ENCODE data around the gene RBM20. TPM values are rescaled to one million over a fixed set of nuclear protein-coding genes. Genes with fewer than 3 reads are reported as not detected.
"Not testable (repeated sequence)": the region's sequence is repeated elsewhere in the genome, so short reads cannot be mapped to it uniquely, and the experiment has no call there.

The RBM20 gene
- total RNA-seq, 2 experiments from 2014 or later, result 0.40 to 0.50 TPM

GRCh38 chr10:110864662-110865140, 220.6 kb downstream of the RBM20 start:
- H3K27ac Mint-ChIP-seq, result peak overlapping the region; percentile 84

DNA sequence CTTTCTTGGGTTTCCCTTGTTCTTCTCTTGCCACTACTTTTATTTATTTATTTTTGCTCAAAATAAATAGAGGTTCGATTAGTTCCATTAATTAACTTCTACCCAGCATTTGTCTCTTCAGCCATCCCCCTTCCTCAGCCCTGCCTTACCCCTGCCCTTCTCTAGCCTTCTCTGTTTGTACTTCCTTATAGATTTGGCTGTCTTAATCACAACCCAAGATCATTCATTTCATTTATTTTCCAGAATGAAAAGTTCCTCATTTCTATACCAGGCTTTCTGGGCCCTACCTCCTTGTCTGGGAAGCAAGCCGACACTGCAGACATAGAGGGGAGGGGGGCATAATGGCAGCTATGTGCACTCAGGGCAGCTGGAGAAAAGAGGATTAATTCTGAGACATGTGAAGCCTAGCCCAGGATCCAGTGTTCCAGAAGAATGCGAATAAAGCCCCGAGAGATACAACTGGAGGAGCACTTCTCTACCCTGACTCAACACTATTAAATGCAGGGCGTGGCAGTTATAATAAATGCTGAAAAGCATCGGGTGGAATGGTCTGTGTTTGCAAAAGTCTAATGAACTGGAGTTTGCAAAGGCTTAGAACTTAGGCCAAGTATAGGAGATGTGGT, 221.2 kb downstream of the RBM20 start:
- Mint-ChIP-seq H3K4me3 (peak overlapping the region; percentile 32), H3K36me3 (ENCODE audit: low read depth) (no peaks in the 10 kb centered on the region), H3K4me1 (ENCODE audit: low read depth) (peaks cover 96% of the 10 kb centered on the region), H3K27ac (peak overlapping the region; percentile 84), H3K9me3 (no peaks in the 10 kb centered on the region), H3K27me3 (ENCODE audit: low read depth) (no peaks in the 10 kb centered on the region)
- intact Hi-C loops (cut with micrococcal nuclease), result loop anchor here (1.0 to 2.0 kb wide), 5 partner anchors 18 to 508 kb away; no protein-coding TSS in a partner anchor
- peak; percentile 13 for DNase-seq
- CTCF ChIA-PET, result interaction anchor here (0.9 to 4.2 kb wide), 4 partner anchors 28 to 255 kb away, joined by 3 to 13 read pairs (median 5); no protein-coding TSS in a partner anchor

More at GRCh38 chr10:110864662-110865140, 220.6 kb downstream of the RBM20 start:
- Mint-ChIP-seq H3K9me3 (no peaks in the 10 kb centered on the region), H3K27me3 (ENCODE audit: low read depth) (no peaks in the 10 kb centered on the region), H3K36me3 (ENCODE audit: low read depth) (no peaks in the 10 kb centered on the region), H3K4me1 (ENCODE audit: low read depth) (peaks cover 96% of the 10 kb centered on the region), H3K4me3 (peak overlapping the region; percentile 58)
- DNase-seq, result peak; percentile 69
- CTCF ChIA-PET, result interaction anchor here (1.6 to 4.2 kb wide), 3 partner anchors 29 to 254 kb away, joined by 5 to 13 read pairs (median 5); no protein-coding TSS in a partner anchor
- intact Hi-C loops (cut with micrococcal nuclease), result loop anchor here (1.0 to 5.0 kb wide), 10 partner anchors 8 to 857 kb away; partner anchors contain the start of gene ADD3

DNA sequence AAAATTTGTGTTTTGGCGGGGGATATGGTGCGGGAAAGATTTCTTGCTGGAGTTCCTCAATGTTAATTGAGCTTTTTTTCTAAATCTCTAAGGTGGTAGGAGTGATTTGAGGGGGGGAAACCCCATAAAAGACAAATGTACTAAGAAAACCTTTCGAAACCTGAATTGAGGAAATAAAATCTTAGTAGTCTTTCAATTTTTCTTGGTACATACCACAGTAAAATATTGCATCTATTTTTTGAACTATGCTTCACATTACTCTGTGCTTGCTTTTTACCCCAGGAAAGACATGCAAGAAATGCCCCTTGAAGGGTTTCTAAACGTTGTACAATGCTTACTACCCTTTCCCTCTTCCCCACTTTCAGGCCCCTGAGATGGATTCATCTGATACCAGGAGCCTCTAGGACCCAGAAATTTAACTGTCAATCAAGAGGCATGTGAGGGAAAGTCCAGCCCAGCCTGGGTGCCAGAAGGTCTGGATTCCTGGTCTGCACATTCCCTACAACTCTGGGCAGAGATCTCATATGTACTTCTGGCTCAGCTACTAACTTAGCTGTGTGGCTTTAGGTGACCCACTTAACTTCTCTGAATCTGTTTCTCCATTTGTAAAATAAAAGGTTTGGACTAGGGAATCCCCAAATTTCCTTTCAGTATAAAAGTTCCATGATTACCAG, 221.8 kb downstream of the RBM20 start:
- no peaks in the 10 kb centered on the region for H3K9me3 Mint-ChIP-seq
- CTCF ChIA-PET, result interaction anchor here (0.7 to 4.2 kb wide), 5 partner anchors 27 to 255 kb away, joined by 3 to 13 read pairs (median 5); no protein-coding TSS in a partner anchor

GRCh38 chr10:110867011-110867806, 223.1 kb downstream of the RBM20 start:
- intact Hi-C loops (cut with micrococcal nuclease); H3K36me3 Mint-ChIP-seq (ENCODE audit: low read depth); H3K9me3 Mint-ChIP-seq; H3K4me3 Mint-ChIP-seq; H3K27me3 Mint-ChIP-seq (ENCODE audit: low read depth): not testable (repeated sequence)
- CTCF ChIA-PET, result interaction anchor here (0.6 to 4.2 kb wide), 3 partner anchors 9 to 26 kb away, joined by 3 to 13 read pairs (median 4); no protein-coding TSS in a partner anchor
- Mint-ChIP-seq H3K27ac (peak overlapping the region; percentile 47), H3K4me1 (ENCODE audit: low read depth) (peaks cover 91% of the 10 kb centered on the region)
- DNase-seq, result peak; percentile 4

More for the DNA sequence above, 221.8 kb downstream of the RBM20 start:
- intact Hi-C loops (cut with micrococcal nuclease), result loop anchor here (1.0 to 2.0 kb wide), 6 partner anchors 17 to 509 kb away; no protein-coding TSS in a partner anchor
- DNase-seq, result no peak
- H3K36me3 Mint-ChIP-seq (ENCODE audit: low read depth), result no peaks in the 10 kb centered on the region
- H3K27ac Mint-ChIP-seq, result peak overlapping the region; percentile 84
- H3K4me3 Mint-ChIP-seq, result peak overlapping the region; percentile 1
- peaks cover 96% of the 10 kb centered on the region for H3K4me1 Mint-ChIP-seq (ENCODE audit: low read depth)
- H3K27me3 Mint-ChIP-seq (ENCODE audit: low read depth), result no peaks in the 10 kb centered on the region

DNA sequence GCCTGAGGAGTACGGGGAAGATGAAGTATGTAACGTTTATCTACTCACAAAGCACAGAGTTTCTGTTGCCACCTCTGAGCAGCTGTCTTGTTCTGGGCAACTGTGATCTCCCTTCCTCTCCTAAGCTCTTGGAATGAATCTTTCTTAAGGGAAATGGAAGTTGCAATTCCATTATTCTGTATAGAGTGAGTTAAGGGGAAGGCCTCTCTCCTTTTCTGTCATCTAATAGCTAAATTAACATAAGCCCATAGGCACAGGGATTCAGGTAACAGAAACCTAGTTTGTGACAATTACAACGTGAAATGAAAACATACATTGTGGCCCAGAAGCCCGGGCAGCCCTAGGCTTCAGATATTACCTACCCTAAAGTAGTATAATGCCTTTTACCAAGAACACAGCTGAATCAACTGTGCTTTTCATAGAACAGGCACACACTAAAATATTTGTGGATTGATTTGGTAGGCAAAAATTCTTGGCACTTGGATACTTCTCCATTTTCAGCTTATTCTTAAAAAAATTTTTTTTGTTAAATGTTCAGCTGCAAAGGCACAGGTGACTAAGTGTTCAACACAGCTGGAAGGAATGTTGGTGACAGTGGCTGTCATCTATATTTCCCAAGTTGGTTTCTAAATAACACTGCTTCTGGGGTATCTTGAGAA, 223.8 kb downstream of the RBM20 start:
- H3K4me1 Mint-ChIP-seq (ENCODE audit: low read depth), result peaks cover 83% of the 10 kb centered on the region
- peaks cover 2% of the 10 kb centered on the region for H3K36me3 Mint-ChIP-seq (ENCODE audit: low read depth)
- peak overlapping the region; percentile 98 for H3K27ac Mint-ChIP-seq
- DNase-seq, result peak; percentile 10
- H3K9me3 Mint-ChIP-seq, result no peaks in the 10 kb centered on the region
- intact Hi-C loops (cut with micrococcal nuclease), result no loop called here
- CTCF ChIA-PET, result interaction anchor here (0.6 to 4.2 kb wide), 7 partner anchors 8 to 258 kb away, joined by 3 to 13 read pairs (median 3); no protein-coding TSS in a partner anchor
- H3K4me3 Mint-ChIP-seq, result no peak overlapping the region
- H3K27me3 Mint-ChIP-seq (ENCODE audit: low read depth), result no peaks in the 10 kb centered on the region

DNA sequence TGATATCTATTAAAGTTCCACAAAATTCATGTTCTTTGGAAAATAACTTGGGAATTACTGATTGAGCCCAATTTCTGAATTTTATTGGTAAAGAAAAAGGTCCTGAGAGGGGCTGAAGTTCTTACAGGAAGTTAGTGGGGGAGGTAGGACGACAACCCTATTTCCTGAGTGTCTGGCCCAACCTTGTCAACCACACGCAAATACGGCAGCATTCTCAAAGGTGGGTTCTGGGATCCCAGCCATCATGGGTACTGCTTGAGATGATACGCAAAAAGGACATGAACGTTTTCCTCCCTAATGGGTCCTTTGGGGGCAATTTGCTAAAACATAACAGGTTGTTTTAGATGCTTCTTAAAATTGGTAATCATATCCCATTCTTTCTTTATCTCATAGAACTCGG, 224.8 kb downstream of the RBM20 start:
- H3K9me3 Mint-ChIP-seq, result no peaks in the 10 kb centered on the region
- CTCF ChIA-PET, result interaction anchor here (1.0 to 1.3 kb wide), 2 partner anchors 11 to 16 kb away, joined by 4 read pairs; no protein-coding TSS in a partner anchor
- intact Hi-C loops (cut with micrococcal nuclease), result no loop called here
- H3K27me3 Mint-ChIP-seq (ENCODE audit: low read depth), result no peaks in the 10 kb centered on the region
- H3K4me1 Mint-ChIP-seq (ENCODE audit: low read depth), result peaks cover 73% of the 10 kb centered on the region
- H3K27ac Mint-ChIP-seq, result peak overlapping the region; percentile 98
- DNase-seq, result peak; percentile 25
- H3K4me3 Mint-ChIP-seq, result peak overlapping the region; percentile 32
- H3K36me3 Mint-ChIP-seq (ENCODE audit: low read depth), result peaks cover 2% of the 10 kb centered on the region

- no peaks in the 10 kb centered on the region for H3K27me3 Mint-ChIP-seq (ENCODE audit: low read depth)
- peaks cover 65% of the 10 kb centered on the region for H3K4me1 Mint-ChIP-seq (ENCODE audit: low read depth)
- no peak for DNase-seq
- peak overlapping the region; percentile 93 for H3K4me3 Mint-ChIP-seq
- peak overlapping the region; percentile 98 for H3K27ac Mint-ChIP-seq
- intact Hi-C loops (cut with micrococcal nuclease), result loop anchor here (1.0 to 10.0 kb wide), 7 partner anchors 11 to 796 kb away; partner anchors contain the start of gene SMC3
- CTCF ChIA-PET, result interaction anchor here (1.1 to 1.5 kb wide), 3 partner anchors 10 to 13 kb away, joined by 3 to 5 read pairs (median 4); no protein-coding TSS in a partner anchor
- peaks cover 6% of the 10 kb centered on the region for H3K36me3 Mint-ChIP-seq (ENCODE audit: low read depth)
- H3K9me3 Mint-ChIP-seq, result no peaks in the 10 kb centered on the region
Observed at GRCh38 chr10:110870823-110871297, 226.7 kb downstream of the RBM20 start.

GRCh38 chr10:110871298-110872084, 227.4 kb downstream of the RBM20 start, which contains the start of gene PDCD4:
Gene PDCD4, plus strand, starts transcription at chr10:110871928. Its CDS starts 4,100 bp downstream, at chr10:110876028.
- H3K9me3 Mint-ChIP-seq, result no peaks in the 10 kb centered on the region
- peaks cover 61% of the 10 kb centered on the region for H3K4me1 Mint-ChIP-seq (ENCODE audit: low read depth)
- CTCF ChIA-PET, result interaction anchor here (0.6 to 1.3 kb wide), 5 partner anchors 11 to 678 kb away, joined by 3 to 5 read pairs (median 4); no protein-coding TSS in a partner anchor
- peak within 1 kb of the TSS; percentile 98 for H3K27ac Mint-ChIP-seq
- peaks cover 6% of the 10 kb centered on the region for H3K36me3 Mint-ChIP-seq (ENCODE audit: low read depth)
- H3K27me3 Mint-ChIP-seq (ENCODE audit: low read depth), result no peaks in the 10 kb centered on the region
- peak within 1 kb of the TSS; percentile 93 for H3K4me3 Mint-ChIP-seq
- peak; percentile 96 for DNase-seq
- intact Hi-C loops (cut with micrococcal nuclease), result loop anchor here (1.0 to 10.0 kb wide), 12 partner anchors 7 to 797 kb away; partner anchors contain the start of genes BBIP1, SHOC2 and SMC3

- Mint-ChIP-seq H3K4me3 (peak overlapping the region; percentile 88), H3K4me1 (ENCODE audit: low read depth) (peaks cover 56% of the 10 kb centered on the region)
Observed at GRCh38 chr10:110872145-110872983, 228.2 kb downstream of the RBM20 start.

More at GRCh38 chr10:110872145-110872983, 228.2 kb downstream of the RBM20 start:
- Mint-ChIP-seq H3K27ac (peak overlapping the region; percentile 98), H3K27me3 (ENCODE audit: low read depth) (no peaks in the 10 kb centered on the region), H3K9me3 (no peaks in the 10 kb centered on the region), H3K36me3 (ENCODE audit: low read depth) (peaks cover 6% of the 10 kb centered on the region)
- peak; percentile 90 for DNase-seq
- intact Hi-C loops (cut with micrococcal nuclease), result loop anchor here (1.0 to 10.0 kb wide), 9 partner anchors 8 to 798 kb away; partner anchors contain the start of genes BBIP1, SHOC2 and SMC3
- CTCF ChIA-PET, result interaction anchor here (0.6 to 1.9 kb wide), 8 partner anchors 12 to 679 kb away, joined by 3 to 7 read pairs (median 4); no protein-coding TSS in a partner anchor
